GM23338 (cell line): ENCODE results near the gene HPX. TPM values are rescaled to one million over a fixed set of nuclear protein-coding genes. Genes with fewer than 3 reads are reported as not detected.

Experiments used
- ATAC-seq: fragments of 200-7000 bp; cut with Tn5 transposase; 3 replicates; pipeline ENCODE4 v1.9.1; 2020
- DNase-seq: peaks from one replicate; pipeline ENCODE4 v3.0.0-alpha.2; 2015; ENCODE audit warnings: low spot score
- H2AFZ ChIP-seq: fragments of 200-600 bp; sonication (generic); 2 replicates; pipeline ENCODE4 v1.8.0; 2016; ENCODE audit warnings: antibody characterized with exemption, mild to moderate bottlenecking, moderate library complexity
- H3F3A ChIP-seq: fragments of 200-600 bp; sonication (generic); replicated peaks from 2 replicates; pipeline ENCODE4 v1.8.0; 2017; ENCODE audit warnings: antibody characterized with exemption, mixed run types, low read depth
- H3K27ac ChIP-seq: fragments of 200-600 bp; sonication (generic); 2 replicates; pipeline ENCODE4 v1.6.1; 2016; ENCODE audit warnings: low read depth
- H3K27me3 ChIP-seq: fragments of 200-600 bp; sonication (generic); 2 replicates; pipeline ENCODE4 v1.8.0; 2016; ENCODE audit warnings: mild to moderate bottlenecking, mixed run types, moderate library complexity; ENCODE audit not compliant: insufficient read depth
- H3K36me3 ChIP-seq: fragments of 200-600 bp; sonication (generic); 2 replicates; pipeline ENCODE4 v1.8.0; 2016; ENCODE audit warnings: mild to moderate bottlenecking; ENCODE audit not compliant: insufficient read depth
- H3K4me1 ChIP-seq: fragments of 200-600 bp; sonication (generic); 2 replicates; pipeline ENCODE4 v1.8.0; 2016; ENCODE audit warnings: mild to moderate bottlenecking, moderate library complexity; ENCODE audit not compliant: insufficient read depth
- H3K4me2 ChIP-seq: fragments of 200-600 bp; sonication (generic); 2 replicates; pipeline ENCODE4 v1.7.1; 2017; ENCODE audit warnings: mixed run types
- H3K4me3 ChIP-seq: fragments of 200-600 bp; sonication (generic); 2 replicates; pipeline ENCODE4 v1.6.1; 2016; ENCODE audit warnings: mixed run types
- H3K79me2 ChIP-seq: fragments of 200-600 bp; sonication (generic); replicated peaks from 2 replicates; pipeline ENCODE4 v1.8.0; 2017; ENCODE audit warnings: mild to moderate bottlenecking; ENCODE audit not compliant: insufficient read depth
- H3K9me2 ChIP-seq: fragments of 200-600 bp; sonication (generic); 2 replicates; pipeline ENCODE4 v1.8.0; 2017; ENCODE audit not compliant: insufficient read depth
- H4K20me1 ChIP-seq: fragments of 200-600 bp; sonication (generic); replicated peaks from 2 replicates; pipeline ENCODE4 v1.8.0; 2017; ENCODE audit warnings: mild to moderate bottlenecking; ENCODE audit not compliant: insufficient read depth
- H3K27ac Mint-ChIP-seq: 2 replicates; pipeline ENCODE4 v1.8.0; 2020; ENCODE audit warnings: inconsistent platforms, mild to moderate bottlenecking, moderate library complexity, mixed read lengths
- H3K27me3 Mint-ChIP-seq: 3 replicates; pipeline ENCODE4 v1.8.0; 2022; ENCODE audit warnings: low read depth, mild to moderate bottlenecking, moderate library complexity, mixed read lengths, inconsistent platforms; ENCODE audit not compliant: insufficient read depth, poor library complexity
- H3K36me3 Mint-ChIP-seq: 3 replicates; pipeline ENCODE4 v1.8.0; 2021; ENCODE audit warnings: low read depth, mild to moderate bottlenecking, inconsistent platforms, moderate library complexity, mixed read lengths
- H3K4me1 Mint-ChIP-seq: 3 replicates; pipeline ENCODE4 v1.8.0; 2020; ENCODE audit warnings: mild to moderate bottlenecking, inconsistent platforms, mixed read lengths
- H3K4me3 Mint-ChIP-seq: 3 replicates; pipeline ENCODE4 v1.8.0; 2021; ENCODE audit warnings: moderate library complexity, mild to moderate bottlenecking, inconsistent platforms, mixed read lengths
- H3K9me3 Mint-ChIP-seq: 3 replicates; pipeline ENCODE4 v1.8.0; 2020; ENCODE audit warnings: moderate library complexity, mild to moderate bottlenecking, inconsistent platforms, mixed read lengths
- EZH2 ChIP-seq: fragments of 200-600 bp; sonication (generic); IDR thresholded peaks from one replicate; pipeline ENCODE4 v1.8.0; 2017; ENCODE audit warnings: antibody characterized with exemption, mild to moderate bottlenecking, low read depth; ENCODE audit not compliant: unreplicated experiment
- EZH2phosphoT487 ChIP-seq: fragments of 200-600 bp; sonication (generic); IDR thresholded peaks from one replicate; pipeline ENCODE4 v1.8.1; 2018; ENCODE audit warnings: antibody characterized with exemption; ENCODE audit not compliant: unreplicated experiment
- STAT1 ChIP-seq: IDR thresholded peaks from one replicate; pipeline ENCODE4 v1.6.1; 2016; ENCODE audit warnings: antibody characterized with exemption; ENCODE audit not compliant: unreplicated experiment
- polyA plus RNA-seq: library from polyadenylated mRNA; unstranded; fragments of >200 nt; fragmentation: Nextera tagmentation; extraction: Ambion mirVana; gene quantifications from 2 replicates; pipeline ENCODE4 v1.2.1, GENCODE V29; 2016
- total RNA-seq: library from RNA; depleted of rRNA; stranded (reverse); fragments of >200 nt; shearing (Covaris generic); gene quantifications from 2 replicates; pipeline ENCODE4 v1.2.3, GENCODE V29; 2014
- TF ChIP-seq, protein P1 (sequence below): fragments of 250-450 bp; sonication (Bioruptor Pico); IDR thresholded peaks from 2 replicates; pipeline ENCODE4 v1.5.0; 2020; ENCODE audit warnings: mild to moderate bottlenecking, moderate library complexity
- TF ChIP-seq, protein P2 (sequence below), 2 experiments: fragments of 200-600 bp in 1 of 2; sonication (generic) in 1 of 2; conservative IDR thresholded peaks; 2 replicates each; pipeline versions ENCODE4 v1.5.1 to v1.6.1; 2016 to 2017; ENCODE audit warnings: antibody characterized with exemption in 2 of 2, low read depth in 2 of 2, mild to moderate bottlenecking in 2 of 2, moderate library complexity in 1 of 2

The HPX gene
- total and polyA plus RNA-seq, 2 experiments from 2014 or later = 0.47 to 0.63 TPM

DNA sequence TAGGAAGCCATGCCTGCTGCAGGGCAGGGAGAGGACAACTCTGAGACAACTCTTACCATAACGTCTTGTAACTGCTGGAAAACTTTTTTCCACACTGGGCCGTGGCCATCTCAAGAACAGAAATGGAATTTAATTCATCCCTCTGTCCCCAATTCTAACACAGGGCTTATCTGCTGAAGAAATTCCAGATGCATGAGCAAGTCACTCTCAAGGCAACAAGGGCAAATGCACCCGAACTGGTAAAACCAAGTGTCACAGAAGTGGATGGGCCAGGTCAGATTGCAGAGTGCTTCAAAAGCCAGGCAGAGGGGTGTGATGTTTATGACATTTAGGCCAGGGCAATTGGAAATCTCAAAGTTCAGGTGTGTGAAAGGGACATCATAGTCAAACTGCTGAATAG lies 43.2 kb downstream of the HPX start (continued):
- TF ChIP-seq, protein P1, sequence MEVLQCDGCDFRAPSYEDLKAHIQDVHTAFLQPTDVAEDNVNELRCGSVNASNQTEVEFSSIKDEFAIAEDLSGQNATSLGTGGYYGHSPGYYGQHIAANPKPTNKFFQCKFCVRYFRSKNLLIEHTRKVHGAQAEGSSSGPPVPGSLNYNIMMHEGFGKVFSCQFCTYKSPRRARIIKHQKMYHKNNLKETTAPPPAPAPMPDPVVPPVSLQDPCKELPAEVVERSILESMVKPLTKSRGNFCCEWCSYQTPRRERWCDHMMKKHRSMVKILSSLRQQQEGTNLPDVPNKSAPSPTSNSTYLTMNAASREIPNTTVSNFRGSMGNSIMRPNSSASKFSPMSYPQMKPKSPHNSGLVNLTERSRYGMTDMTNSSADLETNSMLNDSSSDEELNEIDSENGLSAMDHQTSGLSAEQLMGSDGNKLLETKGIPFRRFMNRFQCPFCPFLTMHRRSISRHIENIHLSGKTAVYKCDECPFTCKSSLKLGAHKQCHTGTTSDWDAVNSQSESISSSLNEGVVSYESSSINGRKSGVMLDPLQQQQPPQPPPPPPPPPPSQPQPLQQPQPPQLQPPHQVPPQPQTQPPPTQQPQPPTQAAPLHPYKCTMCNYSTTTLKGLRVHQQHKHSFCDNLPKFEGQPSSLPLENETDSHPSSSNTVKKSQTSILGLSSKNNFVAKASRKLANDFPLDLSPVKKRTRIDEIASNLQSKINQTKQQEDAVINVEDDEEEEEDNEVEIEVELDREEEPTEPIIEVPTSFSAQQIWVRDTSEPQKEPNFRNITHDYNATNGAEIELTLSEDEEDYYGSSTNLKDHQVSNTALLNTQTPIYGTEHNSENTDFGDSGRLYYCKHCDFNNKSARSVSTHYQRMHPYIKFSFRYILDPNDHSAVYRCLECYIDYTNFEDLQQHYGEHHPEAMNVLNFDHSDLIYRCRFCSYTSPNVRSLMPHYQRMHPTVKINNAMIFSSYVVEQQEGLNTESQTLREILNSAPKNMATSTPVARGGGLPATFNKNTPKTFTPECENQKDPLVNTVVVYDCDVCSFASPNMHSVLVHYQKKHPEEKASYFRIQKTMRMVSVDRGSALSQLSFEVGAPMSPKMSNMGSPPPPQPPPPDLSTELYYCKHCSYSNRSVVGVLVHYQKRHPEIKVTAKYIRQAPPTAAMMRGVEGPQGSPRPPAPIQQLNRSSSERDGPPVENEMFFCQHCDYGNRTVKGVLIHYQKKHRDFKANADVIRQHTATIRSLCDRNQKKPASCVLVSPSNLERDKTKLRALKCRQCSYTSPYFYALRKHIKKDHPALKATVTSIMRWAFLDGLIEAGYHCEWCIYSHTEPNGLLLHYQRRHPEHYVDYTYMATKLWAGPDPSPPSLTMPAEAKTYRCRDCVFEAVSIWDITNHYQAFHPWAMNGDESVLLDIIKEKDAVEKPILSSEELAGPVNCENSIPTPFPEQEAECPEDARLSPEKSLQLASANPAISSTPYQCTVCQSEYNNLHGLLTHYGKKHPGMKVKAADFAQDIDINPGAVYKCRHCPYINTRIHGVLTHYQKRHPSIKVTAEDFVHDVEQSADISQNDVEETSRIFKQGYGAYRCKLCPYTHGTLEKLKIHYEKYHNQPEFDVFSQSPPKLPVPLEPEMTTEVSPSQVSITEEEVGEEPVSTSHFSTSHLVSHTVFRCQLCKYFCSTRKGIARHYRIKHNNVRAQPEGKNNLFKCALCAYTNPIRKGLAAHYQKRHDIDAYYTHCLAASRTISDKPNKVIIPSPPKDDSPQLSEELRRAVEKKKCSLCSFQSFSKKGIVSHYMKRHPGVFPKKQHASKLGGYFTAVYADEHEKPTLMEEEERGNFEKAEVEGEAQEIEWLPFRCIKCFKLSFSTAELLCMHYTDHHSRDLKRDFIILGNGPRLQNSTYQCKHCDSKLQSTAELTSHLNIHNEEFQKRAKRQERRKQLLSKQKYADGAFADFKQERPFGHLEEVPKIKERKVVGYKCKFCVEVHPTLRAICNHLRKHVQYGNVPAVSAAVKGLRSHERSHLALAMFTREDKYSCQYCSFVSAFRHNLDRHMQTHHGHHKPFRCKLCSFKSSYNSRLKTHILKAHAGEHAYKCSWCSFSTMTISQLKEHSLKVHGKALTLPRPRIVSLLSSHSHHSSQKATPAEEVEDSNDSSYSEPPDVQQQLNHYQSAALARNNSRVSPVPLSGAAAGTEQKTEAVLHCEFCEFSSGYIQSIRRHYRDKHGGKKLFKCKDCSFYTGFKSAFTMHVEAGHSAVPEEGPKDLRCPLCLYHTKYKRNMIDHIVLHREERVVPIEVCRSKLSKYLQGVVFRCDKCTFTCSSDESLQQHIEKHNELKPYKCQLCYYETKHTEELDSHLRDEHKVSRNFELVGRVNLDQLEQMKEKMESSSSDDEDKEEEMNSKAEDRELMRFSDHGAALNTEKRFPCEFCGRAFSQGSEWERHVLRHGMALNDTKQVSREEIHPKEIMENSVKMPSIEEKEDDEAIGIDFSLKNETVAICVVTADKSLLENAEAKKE = no peak

DNA sequence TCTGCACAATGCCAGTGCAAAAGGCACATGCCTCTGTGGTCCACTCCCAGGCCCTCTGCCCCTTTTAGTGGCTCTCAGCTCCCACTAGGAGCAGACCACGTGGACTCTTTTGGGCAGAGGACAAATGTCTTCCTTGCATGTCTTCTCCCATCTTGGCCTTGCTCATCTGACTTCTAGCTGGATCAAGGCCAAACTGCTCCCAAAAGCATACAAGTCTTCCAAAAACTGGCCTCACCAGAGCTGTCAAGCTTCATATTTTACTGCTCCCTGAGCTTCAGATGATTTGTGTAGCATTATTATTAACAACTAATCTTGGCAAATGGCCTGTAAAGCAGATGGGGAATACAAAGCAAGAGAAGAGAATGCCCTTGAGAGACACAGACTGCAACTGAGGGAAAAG lies 43.6 kb downstream of the HPX start:
- H3F3A ChIP-seq = no peaks in the 10 kb centered on the region
- H3K79me2 ChIP-seq = no peaks in the 10 kb centered on the region
- no peak overlapping the region for H2AFZ ChIP-seq
- no peak for TF ChIP-seq STAT1
- TF ChIP-seq, protein P1 = no peak
- TF ChIP-seq, protein P2, sequence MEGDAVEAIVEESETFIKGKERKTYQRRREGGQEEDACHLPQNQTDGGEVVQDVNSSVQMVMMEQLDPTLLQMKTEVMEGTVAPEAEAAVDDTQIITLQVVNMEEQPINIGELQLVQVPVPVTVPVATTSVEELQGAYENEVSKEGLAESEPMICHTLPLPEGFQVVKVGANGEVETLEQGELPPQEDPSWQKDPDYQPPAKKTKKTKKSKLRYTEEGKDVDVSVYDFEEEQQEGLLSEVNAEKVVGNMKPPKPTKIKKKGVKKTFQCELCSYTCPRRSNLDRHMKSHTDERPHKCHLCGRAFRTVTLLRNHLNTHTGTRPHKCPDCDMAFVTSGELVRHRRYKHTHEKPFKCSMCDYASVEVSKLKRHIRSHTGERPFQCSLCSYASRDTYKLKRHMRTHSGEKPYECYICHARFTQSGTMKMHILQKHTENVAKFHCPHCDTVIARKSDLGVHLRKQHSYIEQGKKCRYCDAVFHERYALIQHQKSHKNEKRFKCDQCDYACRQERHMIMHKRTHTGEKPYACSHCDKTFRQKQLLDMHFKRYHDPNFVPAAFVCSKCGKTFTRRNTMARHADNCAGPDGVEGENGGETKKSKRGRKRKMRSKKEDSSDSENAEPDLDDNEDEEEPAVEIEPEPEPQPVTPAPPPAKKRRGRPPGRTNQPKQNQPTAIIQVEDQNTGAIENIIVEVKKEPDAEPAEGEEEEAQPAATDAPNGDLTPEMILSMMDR (conservative IDR thresholded peaks at IDR 0.05; ENCODE audit: low read depth in 2 of 2) = no peak
- TF ChIP-seq EZH2phosphoT487 = no peak
- TF ChIP-seq EZH2 = no peak
- Mint-ChIP-seq H3K27me3 (peaks cover 3% of the 10 kb centered on the region), H3K4me3 (no peak overlapping the region), H3K27ac (no peak overlapping the region; the same call in 1 of the 2 replicates), H3K36me3 (no peaks in the 10 kb centered on the region), H3K4me1 (no peaks in the 10 kb centered on the region), H3K9me3 (no peaks in the 10 kb centered on the region)
- no peak for DNase-seq
- H3K4me3 ChIP-seq = no peak overlapping the region
- H3K4me2 ChIP-seq = no peak overlapping the region
- H3K4me1 ChIP-seq = no peaks in the 10 kb centered on the region
- ATAC-seq = no peak
- no peaks in the 10 kb centered on the region for H3K9me2 ChIP-seq
- H3K27ac ChIP-seq = no peak overlapping the region
- no peaks in the 10 kb centered on the region for H3K27me3 ChIP-seq
- no peaks in the 10 kb centered on the region for H4K20me1 ChIP-seq
- no peaks in the 10 kb centered on the region for H3K36me3 ChIP-seq
